Smooth muscle cell (in vitro differentiated cells): ENCODE data around the gene STK40. TPM values are rescaled to one million over a fixed set of nuclear protein-coding genes. Genes with fewer than 3 reads are reported as not detected.

Source experiments
- DNase-seq: peaks from one replicate; lab custom pipeline; 2025; ENCODE audit not compliant: unreplicated experiment; lab: John Stamatoyannopoulos, UW
- H2AFZ ChIP-seq: fragments of 200-600 bp; sonication (generic); 2 replicates; pipeline ENCODE4 v1.6.0; 2016; ENCODE audit warnings: antibody characterized with exemption, low read depth, mild to moderate bottlenecking
- H3F3A ChIP-seq: fragments of 200-600 bp; sonication (generic); 2 replicates; pipeline ENCODE4 v1.6.0; 2017; ENCODE audit warnings: antibody characterized with exemption, low read depth
- H3K27ac ChIP-seq: fragments of 200-600 bp; sonication (generic); 2 replicates; pipeline ENCODE4 v1.5.1; 2016; ENCODE audit warnings: low read depth, mild to moderate bottlenecking
- H3K27me3 ChIP-seq: fragments of 200-600 bp; sonication (generic); 2 replicates; pipeline ENCODE4 v1.6.1; 2016; ENCODE audit warnings: low read depth, mild to moderate bottlenecking
- H3K36me3 ChIP-seq: fragments of 200-600 bp; sonication (generic); 2 replicates; pipeline ENCODE4 v1.5.1; 2016; ENCODE audit warnings: low read depth
- H3K4me1 ChIP-seq: fragments of 200-600 bp; sonication (generic); 2 replicates; pipeline ENCODE4 v1.5.1; 2016; ENCODE audit warnings: low read depth
- H3K4me2 ChIP-seq: fragments of 200-600 bp; sonication (generic); 2 replicates; pipeline ENCODE4 v1.6.0; 2016; ENCODE audit warnings: mild to moderate bottlenecking
- H3K4me3 ChIP-seq: fragments of 200-600 bp; sonication (generic); 2 replicates; pipeline ENCODE4 v1.5.1; 2016; ENCODE audit warnings: mild to moderate bottlenecking
- H3K79me2 ChIP-seq: fragments of 200-600 bp; sonication (generic); 2 replicates; pipeline ENCODE4 v1.6.0; 2016; ENCODE audit warnings: low read depth, mild to moderate bottlenecking
- H3K9ac ChIP-seq: fragments of 200-600 bp; sonication (generic); 2 replicates; pipeline ENCODE4 v1.6.0; 2016; ENCODE audit warnings: low read depth
- H3K9me3 ChIP-seq: fragments of 200-600 bp; sonication (generic); replicated peaks from 2 replicates; pipeline ENCODE4 v1.5.1; 2016; ENCODE audit warnings: low read depth
- H4K20me1 ChIP-seq: fragments of 200-600 bp; sonication (generic); 2 replicates; pipeline ENCODE4 v1.6.0; 2016; ENCODE audit warnings: low read depth
- CTCF ChIP-seq: fragments of 200-600 bp; sonication (generic); IDR thresholded peaks from 2 replicates; pipeline ENCODE4 v1.5.1; 2017; ENCODE audit warnings: borderline replicate concordance, mild to moderate bottlenecking, antibody characterized with exemption; ENCODE audit not compliant: insufficient read depth, poor library complexity, severe bottlenecking
- WGBS: methylation state at CpG from one replicate; pipeline ENCODE4 v1.1.7; 2016; ENCODE audit warnings: low lambda C conversion rate; 5-methylcytosine and 5-hydroxymethylcytosine counted together
- polyA plus RNA-seq: library from polyadenylated mRNA; unstranded; fragments of >200 nt; fragmentation: Nextera tagmentation; extraction: Ambion mirVana; gene quantifications from 2 replicates; pipeline ENCODE4 v1.2.1, GENCODE V29; 2016
- total RNA-seq: library from RNA; depleted of rRNA; stranded (reverse); fragments of >200 nt; gene quantifications from 2 replicates; pipeline ENCODE4 v1.2.3, GENCODE V29; 2014

Gene STK40
- total and polyA plus RNA-seq, 2 experiments from 2014 or later = 8.4 to 18.8 TPM

- Histone ChIP-seq H3K27me3 (no peaks in the 10 kb centered on the region), H3K36me3 (no peaks in the 10 kb centered on the region), H3K4me3 (peak overlapping the region; percentile 79), H3K9me3 (no peaks in the 10 kb centered on the region), H3K9ac (peak overlapping the region; percentile 93), H3K4me2 (peak overlapping the region; percentile 94), H3K4me1 (peaks cover 23% of the 10 kb centered on the region), H3K79me2 (peaks cover 58% of the 10 kb centered on the region), H3F3A (peaks cover 21% of the 10 kb centered on the region), H4K20me1 (peaks cover 55% of the 10 kb centered on the region), H3K27ac (peak overlapping the region; percentile 99), H2AFZ (no peak overlapping the region)
- WGBS = 1% methylated on average over 25 of the region's 25 CpGs
- no peak for DNase-seq
- TF ChIP-seq CTCF = no peak
These were observed 948 bp downstream of the STK40 start for GRCh38 chr1:36384542-36385409.

GRCh38 chr1:36383240-36383639 is 2.5 kb downstream of the STK40 start:
- Histone ChIP-seq H3K4me1 (peaks cover 23% of the 10 kb centered on the region), H2AFZ (no peak overlapping the region), H3K4me3 (no peak overlapping the region), H3K9ac (no peak overlapping the region), H3K9me3 (no peaks in the 10 kb centered on the region), H3K79me2 (peaks cover 73% of the 10 kb centered on the region), H3F3A (peaks cover 14% of the 10 kb centered on the region), H4K20me1 (peaks cover 65% of the 10 kb centered on the region), H3K36me3 (no peaks in the 10 kb centered on the region), H3K27ac (no peak overlapping the region), H3K4me2 (no peak overlapping the region), H3K27me3 (no peaks in the 10 kb centered on the region)
- 100% methylated on average over 4 of the region's 4 CpGs for WGBS
- no peak for DNase-seq
- TF ChIP-seq CTCF = no peak

GRCh38 chr1:36382669-36383068 is 3.1 kb downstream of the STK40 start:
- TF ChIP-seq CTCF = no peak
- Histone ChIP-seq H2AFZ (no peak overlapping the region), H3K36me3 (no peaks in the 10 kb centered on the region), H3F3A (peaks cover 8% of the 10 kb centered on the region), H3K4me2 (no peak overlapping the region), H4K20me1 (peaks cover 65% of the 10 kb centered on the region), H3K27ac (no peak overlapping the region), H3K9me3 (no peaks in the 10 kb centered on the region), H3K4me3 (no peak overlapping the region), H3K4me1 (peaks cover 17% of the 10 kb centered on the region), H3K27me3 (no peaks in the 10 kb centered on the region), H3K79me2 (peaks cover 79% of the 10 kb centered on the region), H3K9ac (no peak overlapping the region)
- DNase-seq = no peak
- 100% methylated on average over 4 of the region's 4 CpGs for WGBS
